UCSD-AML1 (cell line): ENCODE results near the gene RPS10.
"Not testable (repeated sequence)": the region's sequence is repeated elsewhere in the genome, so short reads cannot be mapped to it uniquely, and the experiment has no call there.

ENCODE experiments used
- DNase-seq: peaks from one replicate; lab custom pipeline; 2025; ENCODE audit not compliant: unreplicated experiment; lab: John Stamatoyannopoulos, UW

The RPS10 gene

DNA sequence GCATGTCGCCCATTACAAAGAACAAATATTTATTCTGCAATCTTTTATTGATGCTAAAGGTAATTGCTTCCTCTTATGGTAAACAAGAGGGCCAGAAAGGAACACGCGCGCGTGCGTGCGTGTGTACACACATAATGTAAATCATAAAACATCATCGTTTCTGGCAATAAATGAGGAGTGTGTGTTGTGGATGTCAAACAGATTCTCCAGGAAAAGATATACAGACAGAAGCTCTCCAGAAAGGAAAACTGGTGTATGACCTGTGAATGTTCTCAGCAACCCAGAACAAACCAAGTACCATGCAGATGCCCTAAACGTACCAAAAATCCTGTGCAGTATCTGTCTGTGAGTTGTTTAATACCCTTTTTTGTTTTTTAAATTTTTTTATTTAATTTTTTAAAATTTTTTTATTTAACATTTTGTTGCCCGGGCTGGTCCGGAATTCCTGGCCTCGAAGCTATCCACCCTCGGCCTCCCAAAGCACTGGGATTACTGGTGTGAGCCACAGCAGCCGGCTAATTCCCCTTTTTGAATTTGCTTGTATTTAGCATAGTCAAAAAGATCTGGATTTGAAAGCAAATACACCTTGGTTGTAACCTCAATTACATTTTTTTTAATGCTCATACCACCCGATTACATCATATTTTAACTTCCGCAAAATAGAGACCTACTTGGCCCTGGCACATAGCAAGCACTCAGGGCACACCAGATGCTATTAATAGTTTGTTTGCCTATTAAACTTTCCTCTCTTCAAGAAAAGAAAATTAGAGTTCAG lies 32.5 kb downstream of the RPS10 start:
- DNase-seq, result no peak

GRCh38 chr6:34392497-34393190 lies 33.2 kb downstream of the RPS10 start, which contains the start of gene NUDT3:
Gene NUDT3, minus strand, starts transcription at chr6:34392669. Its CDS starts 307 bp downstream, at chr6:34392362.
- DNase-seq, result peak; percentile 96

GRCh38 chr6:34391786-34392496 lies 33.9 kb downstream of the RPS10 start:
- peak; percentile 68 for DNase-seq

GRCh38 chr6:34391473-34391785 lies 34.4 kb downstream of the RPS10 start:
- no peak for DNase-seq

DNA sequence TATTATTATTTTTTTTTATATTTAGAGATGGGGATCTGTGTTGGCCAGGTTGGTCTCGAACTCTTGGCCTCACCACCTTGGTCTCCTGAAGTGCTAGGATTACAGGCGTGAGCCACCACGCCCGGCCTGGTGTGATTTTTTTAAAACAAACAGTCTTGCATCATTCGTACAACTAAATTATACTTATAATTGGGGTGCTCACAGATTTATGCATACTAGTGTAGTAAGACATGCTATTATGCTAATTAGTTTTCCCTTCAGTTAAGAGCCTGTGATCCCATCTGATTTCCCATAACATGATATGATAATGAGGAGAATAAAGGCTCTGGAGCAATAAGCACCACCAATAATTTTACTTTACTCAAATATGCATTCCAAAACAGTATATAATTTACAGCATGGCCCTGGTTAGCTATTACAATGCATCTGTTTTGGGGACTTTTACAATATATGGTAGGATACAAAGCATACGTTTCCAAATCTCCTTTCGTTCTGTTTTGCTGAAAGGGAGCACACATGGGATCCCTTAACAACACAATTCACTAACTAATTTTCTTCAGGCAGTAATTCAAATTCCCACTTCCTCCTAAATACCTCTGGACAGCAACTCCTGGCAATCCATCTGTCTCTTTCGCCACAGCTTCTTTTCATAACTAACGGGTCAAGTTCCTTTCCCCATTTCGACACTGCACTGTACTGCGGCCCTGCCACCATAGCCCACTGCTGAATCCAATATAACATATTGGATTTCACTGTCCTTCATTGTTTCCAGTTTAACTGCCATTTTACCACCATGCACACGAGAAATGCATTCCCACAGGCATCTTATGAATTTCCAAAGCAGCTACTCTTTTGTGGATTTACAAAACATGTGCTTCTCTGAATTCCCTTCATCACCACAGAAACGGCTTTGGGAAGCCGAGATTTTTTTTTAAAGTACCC lies 35.1 kb downstream of the RPS10 start:
- DNase-seq, result no peak

DNA sequence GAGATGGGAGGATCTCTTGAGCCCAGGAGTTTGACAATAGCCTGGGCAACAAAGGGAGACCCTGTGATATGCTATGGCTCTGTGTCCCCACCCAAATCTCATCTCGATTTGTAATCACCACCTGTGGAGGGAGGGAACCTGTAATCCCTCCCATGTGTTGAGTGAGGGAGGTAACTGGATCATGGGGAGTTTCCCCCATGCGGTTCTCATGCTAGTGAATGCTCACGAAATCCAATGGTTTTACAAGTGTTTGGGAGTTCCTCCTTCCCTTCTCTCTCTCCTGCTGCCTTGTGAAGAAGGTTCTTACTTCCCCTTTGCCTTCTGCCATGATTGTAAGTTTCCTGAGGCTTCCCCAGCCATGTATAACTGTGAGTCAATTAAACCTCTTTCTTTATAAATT lies 36.8 kb downstream of the RPS10 start:
- DNase-seq, result no peak

- DNase-seq, result no peak
Observed at GRCh38 chr6:34388421-34388820, 37.4 kb downstream of the RPS10 start.

- DNase-seq, result no peak
Observed at GRCh38 chr6:34386316-34387137, 39.3 kb downstream of the RPS10 start.

DNA sequence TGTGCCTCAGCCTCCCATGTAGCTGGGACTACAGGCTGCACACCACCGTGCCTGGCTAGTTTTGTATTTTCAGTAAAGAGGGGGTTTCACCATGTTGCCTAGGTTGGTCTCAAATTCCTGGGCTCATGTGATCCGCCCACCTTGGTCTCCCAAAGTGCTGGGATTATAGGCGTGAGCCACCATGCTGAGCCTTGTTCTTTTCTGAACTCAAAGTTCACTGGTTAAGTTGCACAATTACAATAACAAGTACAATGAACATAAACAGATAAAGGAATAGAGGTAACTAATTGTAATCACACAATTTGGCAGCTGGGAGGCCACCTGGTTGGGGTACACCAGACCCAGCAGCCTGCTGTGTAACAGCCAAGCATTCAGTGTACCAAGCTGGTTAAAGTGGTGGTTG lies 40.1 kb downstream of the RPS10 start:
- DNase-seq, result no peak

DNA sequence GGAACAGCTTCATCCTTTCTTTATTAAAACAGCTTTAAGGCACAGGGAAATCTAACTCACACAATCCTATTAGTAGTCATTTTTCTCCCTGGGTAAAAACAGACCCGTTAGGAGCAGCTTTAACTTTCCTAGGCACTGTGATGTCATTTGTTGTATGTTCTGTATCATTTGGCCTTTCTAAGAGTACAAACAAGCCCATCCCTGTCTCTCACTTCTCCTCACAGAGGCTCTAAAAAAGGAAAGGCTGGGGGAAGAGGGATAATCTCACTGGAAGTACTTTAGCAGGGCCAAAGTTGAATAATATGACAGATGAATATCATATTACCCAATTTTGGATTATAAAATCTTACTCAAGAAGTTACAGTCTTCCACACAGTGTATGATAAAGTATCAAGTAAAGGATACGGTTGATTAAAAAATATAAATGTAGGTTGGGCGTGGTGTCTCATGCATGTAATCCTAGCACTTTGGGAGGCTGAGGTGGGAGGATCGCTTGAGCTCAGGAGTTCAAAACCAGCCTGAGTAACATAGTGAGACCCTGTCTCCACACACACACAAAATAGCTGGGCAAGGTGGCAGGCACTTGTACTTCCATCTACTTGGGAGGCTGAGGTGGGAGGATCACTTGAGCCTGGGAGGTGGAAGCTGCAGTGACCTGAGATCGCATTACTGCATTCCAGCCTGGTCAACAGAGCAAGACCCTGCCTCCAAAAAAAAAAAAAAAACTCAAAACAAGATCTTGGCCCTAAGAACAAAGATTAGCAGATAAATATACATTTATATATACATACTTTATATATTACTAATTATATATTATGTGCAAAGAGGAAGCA lies 41.3 kb downstream of the RPS10 start:
- DNase-seq, result no peak

DNA sequence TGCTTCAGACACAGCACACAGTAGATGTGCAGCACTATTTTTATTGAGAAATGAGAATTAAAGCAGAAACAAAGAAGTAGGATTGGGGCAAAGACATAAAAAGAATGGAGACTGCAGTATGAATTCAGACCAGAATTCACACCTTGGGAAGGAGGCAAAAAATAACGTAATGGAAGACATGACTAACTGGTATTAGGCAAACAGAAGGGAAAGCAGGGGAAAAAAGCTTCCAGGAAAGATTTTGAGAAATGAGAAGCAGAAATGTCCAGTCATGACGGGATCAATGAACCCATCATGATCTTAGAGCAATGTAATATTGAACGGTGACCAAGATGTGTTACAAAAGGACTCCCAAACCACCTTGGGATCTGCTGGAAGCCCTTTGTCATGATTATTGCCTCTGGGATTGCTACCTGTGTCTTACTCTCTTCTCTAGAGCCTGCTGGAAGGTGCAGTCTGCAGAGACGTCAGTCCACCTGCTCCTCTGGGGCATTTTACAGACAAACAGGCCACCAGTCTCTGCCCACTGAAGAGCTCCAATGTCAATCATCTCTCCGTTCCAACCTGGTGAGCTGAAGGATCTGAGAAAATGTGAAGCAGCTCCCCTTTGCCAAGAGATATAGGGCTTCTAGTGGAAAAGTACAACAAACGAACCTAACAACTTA lies 42.1 kb downstream of the RPS10 start:
- no peak for DNase-seq

- DNase-seq, result no peak
Observed at GRCh38 chr6:34383161-34383631, 42.7 kb downstream of the RPS10 start.

GRCh38 chr6:34381081-34381480 lies 44.8 kb downstream of the RPS10 start:
- DNase-seq, result no peak

DNA sequence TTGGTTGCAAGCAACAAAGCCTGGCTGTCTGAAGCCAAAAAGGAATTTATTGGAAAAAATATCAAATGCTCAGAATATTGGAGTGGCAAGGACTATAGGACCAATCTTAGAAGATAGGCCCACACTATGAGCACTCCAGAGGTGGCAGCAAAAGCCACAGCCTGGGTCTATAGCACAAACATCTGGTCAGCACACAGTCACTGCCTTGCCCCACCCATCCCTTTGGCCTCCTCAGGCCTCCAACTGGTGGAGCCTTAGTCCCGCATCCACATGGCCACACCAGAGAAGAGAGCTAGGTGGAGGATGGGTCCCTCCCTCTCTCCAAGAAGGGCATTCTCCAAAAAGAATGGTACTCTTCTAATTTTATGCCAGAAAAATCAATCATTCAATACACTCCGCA lies 47.4 kb downstream of the RPS10 start:
- DNase-seq, result no peak

DNA sequence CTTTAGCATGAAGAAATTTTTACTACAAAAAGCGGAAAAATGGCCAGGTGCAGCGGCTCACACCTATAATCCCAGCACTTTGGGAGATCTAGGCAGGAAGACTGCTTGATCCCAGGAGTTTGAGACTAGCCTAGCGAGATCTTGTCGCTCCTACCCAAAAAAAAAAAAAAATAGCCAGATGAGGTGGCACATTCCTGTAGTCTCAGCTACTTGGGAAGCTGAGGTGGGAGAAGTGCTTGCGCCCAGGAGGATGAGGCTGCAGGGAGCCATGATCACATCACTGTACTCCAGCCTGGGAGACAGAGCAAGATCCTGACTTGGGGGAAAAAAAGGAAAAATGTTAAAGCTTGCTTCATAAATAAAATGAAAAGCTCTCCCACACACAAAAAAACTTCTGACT lies 47.9 kb downstream of the RPS10 start:
- DNase-seq, result no peak

GRCh38 chr6:34377571-34377970 lies 48.3 kb downstream of the RPS10 start:
- DNase-seq, result not testable (repeated sequence)

DNA sequence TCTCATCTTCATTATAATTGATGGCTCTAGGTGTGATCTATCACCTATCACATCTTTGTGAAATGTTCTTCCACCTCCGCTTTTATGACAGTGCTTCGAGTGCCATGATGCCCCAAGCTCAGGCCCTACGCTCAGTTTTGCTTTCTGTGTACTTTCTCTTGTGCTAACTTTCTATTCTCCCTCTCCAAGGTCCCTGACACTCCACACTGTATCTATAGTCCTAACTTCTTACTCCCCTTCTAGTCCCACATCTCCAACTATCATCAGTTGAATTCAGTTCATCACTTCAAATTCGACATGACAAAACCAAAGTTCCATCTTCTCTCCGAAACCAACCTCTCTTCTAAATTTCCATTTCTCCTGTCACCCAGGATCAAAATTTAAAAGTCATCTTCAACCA lies 50.0 kb downstream of the RPS10 start:
- no peak for DNase-seq

GRCh38 chr6:34374508-34374907 lies 51.4 kb downstream of the RPS10 start:
- DNase-seq, result no peak

GRCh38 chr6:34374069-34374468 lies 51.8 kb downstream of the RPS10 start:
- DNase-seq, result no peak
